ENCODE measurements around the gene USP22.

The USP22 gene

DNA sequence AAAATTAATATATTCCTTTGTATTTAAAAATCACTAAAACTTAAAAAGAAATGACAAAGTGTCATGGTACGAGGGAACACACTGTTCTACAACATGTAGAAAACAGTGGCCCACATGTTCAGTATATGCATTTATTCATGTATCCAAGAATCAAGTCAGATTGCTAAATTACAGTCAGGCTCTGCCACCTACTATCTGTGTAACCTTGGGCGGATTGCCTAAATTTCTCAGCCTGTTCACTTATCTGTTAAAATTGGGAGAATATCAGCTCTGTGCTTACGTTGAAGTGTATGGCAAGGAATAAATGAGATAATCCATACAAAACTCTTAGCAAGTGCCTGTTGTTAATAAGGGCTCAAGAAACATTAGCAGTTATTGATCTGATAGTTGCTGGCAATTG, 3.4 kb upstream of the USP22 start:
- DNase-seq, result no peak

DNA sequence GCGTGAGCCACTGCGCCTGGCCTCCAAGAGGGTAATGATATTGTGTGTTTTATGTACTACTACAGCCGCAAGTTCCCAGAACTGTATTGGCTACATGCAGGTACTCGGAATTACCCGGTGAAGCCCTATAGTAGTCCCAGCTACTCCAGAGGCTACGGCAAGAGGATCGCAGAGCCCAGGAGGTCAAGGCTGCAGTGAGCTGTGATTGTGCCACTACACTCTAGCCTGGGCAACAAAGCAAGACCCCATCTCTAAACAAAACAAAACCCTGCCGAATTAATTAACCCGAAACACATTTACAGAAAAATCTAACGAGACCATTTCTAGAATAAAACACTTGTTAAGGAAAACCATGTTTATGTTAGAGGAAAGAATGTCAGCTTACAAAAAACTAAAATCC, 2.2 kb upstream of the USP22 start:
- DNase-seq, result no peak

DNA sequence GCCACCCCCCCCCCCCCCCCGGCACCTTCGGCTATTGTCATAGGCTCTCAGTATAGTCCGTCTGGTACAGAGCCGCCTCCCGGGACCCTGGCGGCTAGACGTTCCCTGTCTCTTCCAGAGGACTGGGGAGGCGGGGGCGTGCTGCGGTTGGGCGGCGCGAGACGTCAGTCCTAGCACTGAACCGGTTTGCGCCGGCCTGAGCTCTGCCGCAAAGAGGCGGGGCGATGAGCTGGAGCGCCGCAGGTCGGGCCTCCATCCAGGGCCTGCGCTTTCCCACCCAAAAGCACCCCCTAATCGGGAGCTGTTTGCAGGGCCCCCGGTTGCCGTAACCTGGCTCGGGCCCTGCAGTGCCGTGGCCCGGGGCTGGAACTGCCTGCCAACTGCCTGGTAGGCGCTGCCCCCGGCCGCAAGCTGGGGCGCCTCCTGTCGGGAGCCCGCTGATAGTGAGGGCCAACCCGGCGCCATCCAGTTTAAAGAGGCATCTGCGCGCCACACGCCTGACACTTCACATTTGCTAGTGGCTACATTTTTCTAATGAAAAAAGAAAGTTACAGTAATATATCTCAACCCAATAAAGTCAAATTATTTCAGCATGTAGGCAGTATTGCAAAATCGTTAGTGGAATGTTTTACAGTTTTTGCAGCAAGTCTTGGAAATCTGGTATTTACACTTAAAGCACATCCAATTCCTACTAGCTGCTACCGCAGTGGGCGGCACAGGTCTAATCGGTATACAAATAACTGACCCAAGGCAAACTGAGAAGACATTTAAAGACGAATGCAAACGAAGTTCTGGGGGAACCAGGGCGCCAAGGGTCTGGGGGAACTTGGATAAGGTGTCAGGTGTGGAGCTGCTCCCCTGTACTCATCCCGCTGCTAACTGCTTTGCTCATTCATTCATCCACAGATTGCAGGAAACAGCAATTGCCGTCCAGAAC, 753 bp upstream of the USP22 start:
- DNase-seq, result peak; percentile 95

DNA sequence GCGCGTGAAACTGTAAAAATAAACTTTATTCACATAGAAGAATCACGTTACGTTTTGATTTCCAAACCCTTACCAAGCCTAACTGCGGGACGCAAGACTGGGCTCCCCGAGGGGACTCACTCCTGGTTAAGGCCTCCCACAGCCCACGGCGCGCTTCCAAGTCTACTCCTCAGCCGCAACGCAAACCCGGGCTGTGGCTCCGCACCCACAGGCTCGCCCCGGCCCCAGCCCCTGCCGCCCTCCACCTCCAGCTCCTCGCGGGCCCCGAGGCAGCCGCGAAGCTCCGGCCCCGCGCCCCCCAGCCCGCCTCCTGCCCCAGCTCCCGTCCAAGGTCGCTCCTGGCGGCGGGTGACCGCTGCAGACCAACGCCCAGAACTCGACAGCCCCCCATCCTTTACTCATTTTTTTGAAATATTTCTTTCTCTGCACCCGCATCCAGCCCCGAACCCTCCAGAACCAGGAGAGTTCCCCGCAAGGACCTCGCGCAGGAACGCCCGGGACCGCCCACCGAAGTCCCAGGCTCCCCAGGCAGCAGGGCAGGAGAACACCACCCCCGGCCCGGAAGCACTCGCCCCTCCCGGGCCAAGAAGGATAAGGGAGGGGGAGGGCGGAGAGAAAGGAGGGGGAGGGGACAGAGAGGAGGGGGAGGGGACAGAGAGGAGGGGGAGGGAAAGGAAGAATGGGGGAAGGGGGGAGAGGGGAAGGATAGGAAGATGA, 912 bp downstream of the USP22 start:
- peak; percentile 61 to 69 for DNase-seq

DNA sequence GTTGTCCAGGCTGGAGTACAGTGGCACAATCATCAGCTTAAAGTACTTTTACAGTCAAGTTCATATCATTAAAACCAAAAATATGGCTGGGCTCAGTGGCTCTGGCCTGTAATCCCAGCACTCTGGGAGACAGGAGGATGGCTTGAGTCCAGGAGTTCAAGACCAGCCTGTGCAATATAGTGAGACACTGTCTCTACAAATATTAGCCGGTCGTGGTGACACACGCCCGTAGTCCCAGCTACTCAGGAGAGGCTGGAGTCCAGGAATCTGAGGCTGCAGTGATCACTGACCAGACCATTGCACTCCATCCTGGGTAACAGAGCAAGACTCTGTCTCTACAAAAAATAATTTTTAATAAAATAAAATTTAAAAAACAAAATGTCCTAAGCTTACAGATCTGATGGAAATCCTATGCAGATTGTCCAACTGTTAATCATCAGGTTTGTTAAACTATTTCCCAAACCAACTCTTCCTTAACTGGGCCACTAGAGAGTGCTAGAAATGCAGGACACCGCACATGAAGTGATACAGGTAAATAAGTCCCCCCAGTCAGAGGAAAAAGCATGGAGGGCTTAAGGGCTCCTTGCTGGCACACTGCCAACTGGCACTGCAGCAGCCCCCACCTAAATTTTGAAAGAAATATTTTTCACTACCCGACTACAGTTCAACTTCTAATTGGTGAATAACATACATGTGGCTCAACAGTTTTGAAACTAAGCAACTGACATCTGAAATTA, 2.8 kb downstream of the USP22 start:
- peak; percentile 16 to 18 for DNase-seq

DNA sequence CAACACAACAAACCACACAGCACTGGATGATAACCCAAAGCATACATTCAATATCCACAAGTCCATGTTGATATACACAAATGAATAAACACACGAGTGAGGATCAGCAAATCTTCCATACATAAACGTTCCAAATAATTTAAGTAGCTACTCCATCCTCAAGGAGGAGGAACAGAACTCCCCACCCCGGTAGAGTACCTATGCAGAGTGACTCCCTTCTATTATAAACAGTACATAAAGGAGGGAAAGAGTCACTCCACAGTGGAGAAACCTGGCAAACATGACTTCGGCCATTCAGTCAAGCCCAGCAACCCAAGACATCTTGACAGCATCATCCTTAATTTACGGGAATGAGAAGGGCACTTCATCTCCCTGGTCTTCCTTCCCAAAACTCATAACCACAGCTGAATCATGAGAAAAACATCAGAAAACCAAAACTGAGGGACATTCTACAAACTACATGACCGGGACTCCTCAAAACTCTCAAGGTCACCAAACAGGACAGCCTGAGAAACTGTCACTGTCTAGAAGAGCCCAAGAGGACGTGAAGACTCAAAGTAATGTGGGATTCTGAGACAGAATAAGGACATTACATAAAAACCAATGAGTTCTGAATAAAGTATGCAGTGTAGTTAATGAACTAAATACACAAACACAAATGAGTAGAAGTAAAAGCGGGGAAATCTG, 5.6 kb downstream of the USP22 start:
- DNase-seq, result no peak

DNA sequence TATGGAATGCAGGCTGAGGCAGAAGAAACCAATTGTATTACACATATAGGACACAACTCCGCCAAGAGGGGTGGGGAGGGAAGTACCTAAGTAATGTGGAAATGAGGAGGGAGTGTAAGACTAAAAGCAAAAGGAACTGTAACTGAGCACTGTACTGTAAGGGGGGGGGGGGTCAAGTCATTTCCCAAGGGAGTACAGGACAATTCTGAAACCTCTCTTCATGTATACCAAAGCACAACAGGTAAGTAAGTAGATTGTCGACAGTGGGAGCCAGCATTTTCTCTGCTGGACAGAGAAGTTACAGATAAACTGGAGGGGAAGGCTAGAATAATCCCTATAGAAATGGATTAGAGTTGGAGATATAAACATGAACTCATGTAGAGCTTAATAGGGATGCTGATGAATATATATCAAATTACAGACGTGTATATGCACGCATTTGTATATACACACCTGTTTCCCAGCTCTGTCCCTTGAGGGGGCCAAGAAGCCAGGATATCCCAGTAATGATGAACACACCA, 6.4 kb downstream of the USP22 start:
- DNase-seq, result no peak

DNA sequence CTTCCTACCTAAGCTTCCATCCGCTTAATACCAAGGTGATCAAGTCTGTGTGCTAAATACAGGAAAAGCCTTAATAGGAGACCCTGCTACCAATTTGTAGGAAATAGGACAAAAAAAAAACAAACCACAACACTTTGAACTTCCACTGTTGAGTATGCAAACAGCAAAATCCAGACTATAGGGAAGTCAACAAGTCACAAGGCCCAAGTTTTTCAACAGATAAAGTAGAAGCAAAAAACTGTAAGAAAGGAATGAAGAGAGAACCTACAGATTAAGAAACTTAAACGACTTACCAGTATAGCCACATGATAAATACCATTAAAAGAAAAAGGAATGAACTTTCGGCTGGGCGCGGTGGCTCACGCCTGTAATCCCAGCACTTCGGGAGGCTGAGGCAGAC, 7.4 kb downstream of the USP22 start:
- no peak for DNase-seq

GRCh38 chr17:21034340-21035235, 8.2 kb downstream of the USP22 start:
- DNase-seq, result peak in 1 of 2 experiments; percentile 23

DNA sequence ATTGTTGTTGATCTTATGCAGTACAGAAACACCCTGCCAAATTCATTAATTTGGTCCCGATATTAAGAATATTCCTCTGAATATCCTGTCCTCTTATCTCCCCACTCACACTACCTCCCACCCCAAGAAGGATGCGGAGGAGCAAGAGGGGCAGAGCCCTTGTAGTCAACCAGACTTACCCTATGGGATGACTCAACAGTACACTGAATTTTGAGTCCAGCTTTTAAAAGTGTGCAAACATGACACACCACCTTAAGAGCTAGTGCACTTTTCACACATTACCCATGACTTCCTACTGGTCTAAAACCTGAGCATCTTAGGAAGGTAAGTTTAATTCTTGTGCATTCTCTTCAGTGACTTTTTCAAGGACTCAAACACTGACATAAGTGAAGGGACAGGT, 9.5 kb downstream of the USP22 start:
- DNase-seq, result no peak

GRCh38 chr17:21031756-21032396, 10.9 kb downstream of the USP22 start:
- no peak for DNase-seq

DNA sequence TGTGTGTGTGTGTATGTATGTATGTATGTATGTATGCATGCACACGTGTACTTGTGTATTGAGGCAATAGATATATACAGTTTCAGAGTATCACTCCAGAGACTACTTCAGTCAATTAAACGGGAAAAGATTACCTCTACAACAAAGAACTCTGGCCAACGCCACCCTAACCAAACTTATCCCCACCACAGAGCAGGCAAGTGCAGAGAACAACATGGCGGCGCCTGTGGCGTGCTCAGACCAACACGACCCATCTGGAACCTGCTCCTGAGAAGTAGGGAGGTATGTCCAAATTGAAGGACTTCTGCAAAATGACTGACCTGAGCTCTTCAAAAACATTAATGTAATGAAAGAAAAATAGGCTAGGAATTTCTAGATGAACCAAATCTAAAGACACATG, 12.4 kb downstream of the USP22 start:
- DNase-seq, result no peak

GRCh38 chr17:21029515-21029914, 13.3 kb downstream of the USP22 start:
- no peak for DNase-seq

DNA sequence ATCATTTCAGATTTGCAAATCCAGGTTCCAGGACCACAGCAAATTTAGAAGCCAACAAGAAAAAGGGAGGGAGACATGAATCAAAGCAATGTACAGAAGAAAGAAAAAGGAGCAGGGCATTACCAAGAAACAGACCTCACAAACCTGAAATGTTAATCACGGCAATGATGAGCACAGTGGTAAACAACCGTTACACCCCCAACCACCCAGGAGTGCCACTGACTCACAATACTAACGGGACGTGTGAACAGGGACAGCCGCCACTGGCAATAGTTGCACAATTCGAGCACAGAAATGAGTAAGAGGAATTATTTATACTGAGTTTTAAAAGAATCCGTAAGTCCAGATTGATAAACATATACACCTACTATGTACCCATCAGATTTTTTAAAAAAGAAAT, 13.8 kb downstream of the USP22 start:
- peak in 1 of 2 experiments; percentile 32 for DNase-seq

DNA sequence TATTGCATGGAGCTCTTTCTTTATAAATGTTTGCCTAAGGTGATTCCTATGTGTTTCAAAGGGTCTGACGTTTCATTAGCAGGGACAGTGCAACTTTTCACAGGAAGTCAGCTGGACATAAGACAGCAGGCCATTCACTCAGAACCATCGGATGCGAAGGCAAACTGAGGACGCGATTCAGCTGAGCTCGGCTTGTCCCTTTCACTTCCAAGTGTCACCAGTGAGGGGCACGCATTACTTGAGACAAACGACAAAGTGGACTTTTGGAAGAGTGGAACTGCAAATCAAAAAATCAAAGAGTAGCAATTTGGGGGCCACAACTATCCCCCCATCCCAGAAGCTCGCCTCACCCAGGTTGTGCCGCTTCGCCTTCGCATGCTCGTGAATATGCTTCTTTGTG, 14.6 kb downstream of the USP22 start:
- no peak for DNase-seq

GRCh38 chr17:21027031-21027430, 15.8 kb downstream of the USP22 start:
- DNase-seq, result no peak

- DNase-seq, result no peak
Observed at GRCh38 chr17:21025451-21025850, 17.4 kb downstream of the USP22 start.

- no peak for DNase-seq
Observed at GRCh38 chr17:21024024-21024423, 18.8 kb downstream of the USP22 start.

GRCh38 chr17:21021208-21021803, 21.5 kb downstream of the USP22 start:
- no peak for DNase-seq

DNA sequence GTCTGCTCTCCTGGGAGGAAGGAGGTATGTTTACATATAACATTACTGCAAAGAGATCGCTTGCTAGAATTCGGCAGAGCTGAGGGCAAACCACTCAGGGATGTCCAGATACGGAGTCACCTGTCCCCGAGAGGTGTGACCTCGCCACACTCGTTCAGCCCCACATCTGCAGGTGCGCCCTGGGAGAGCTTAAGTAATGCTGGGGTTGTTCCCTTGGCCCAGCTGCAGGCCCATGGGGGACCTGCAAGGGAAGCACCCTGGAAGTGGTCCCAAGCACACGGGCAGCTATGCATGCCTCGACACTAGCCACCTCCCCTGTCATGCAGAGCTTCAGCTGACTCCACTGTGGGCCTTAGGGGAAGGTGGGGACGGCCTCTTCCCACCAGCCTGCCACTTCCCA, 22.2 kb downstream of the USP22 start:
- DNase-seq, result no peak
